Measurements from ENCODE around the gene AFAP1.
A peak's percentile ranks its signal among the peaks of the same experiment; 100 is the strongest.

AFAP1 gene

DNA sequence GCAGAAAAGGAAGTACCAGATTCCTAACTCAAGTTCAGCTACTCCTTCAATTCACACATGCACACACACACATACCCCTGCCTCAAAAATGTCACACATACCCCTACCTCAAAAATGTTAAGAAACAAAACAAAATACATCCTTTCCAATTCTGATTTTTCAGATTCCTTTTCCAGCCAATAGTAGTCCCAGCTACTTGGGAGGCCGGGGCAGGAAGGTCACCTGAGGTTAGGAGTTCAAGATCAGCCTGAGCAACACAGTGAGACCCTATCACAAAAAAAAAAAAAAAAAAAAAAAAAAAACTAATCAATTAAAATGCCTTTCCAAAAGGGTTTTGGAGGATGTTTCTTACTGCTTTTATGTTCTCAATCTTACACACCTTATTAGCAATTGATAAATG lies 138.0 kb downstream of the AFAP1 start:
- no peak for DNase-seq

GRCh38 chr4:7801001-7801400 lies 138.7 kb downstream of the AFAP1 start:
- no peak for DNase-seq

DNA sequence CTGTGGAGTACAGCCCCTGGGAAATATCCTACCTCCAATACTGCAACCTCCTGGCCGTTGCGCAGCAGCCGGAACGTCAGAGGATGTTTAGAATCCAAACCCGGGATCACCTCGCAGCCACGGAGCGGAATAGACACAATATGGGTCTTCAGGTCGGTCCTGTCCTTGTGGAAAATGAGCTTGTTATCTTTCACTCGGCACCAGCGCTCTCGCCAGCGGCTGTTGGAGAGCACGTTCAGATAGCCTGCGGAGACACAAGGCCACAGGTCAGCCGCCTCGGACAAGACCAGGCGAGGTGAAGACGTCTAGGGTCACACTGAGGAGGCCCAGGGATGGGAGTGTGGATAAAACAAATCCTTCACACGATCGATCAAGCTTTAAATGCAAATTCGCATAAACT lies 139.3 kb downstream of the AFAP1 start:
- DNase-seq = no peak

DNA sequence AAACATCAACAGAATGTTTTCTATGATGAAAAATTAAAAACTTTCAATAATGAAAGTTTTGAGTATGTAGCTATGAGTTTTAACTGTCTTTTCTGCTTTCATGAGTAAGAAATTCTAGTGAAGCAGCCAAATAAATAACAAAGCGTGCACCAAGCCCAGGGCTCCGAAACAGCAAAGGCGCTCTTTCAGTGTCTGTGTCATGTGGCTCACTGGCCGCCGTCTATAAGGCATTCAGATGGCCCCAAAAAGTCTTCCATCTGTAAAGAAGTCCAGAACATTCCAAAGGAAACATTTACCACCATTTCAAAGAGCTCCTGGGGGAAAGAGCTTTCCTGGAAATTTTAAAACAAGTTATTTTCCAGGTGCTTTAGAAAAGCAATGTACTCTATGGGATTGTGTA lies 139.9 kb downstream of the AFAP1 start:
- no peak for DNase-seq

- no peak for DNase-seq
Observed at GRCh38 chr4:7799306-7799705, 140.4 kb downstream of the AFAP1 start.

GRCh38 chr4:7798178-7798995 lies 141.3 kb downstream of the AFAP1 start:
- no peak for DNase-seq

DNA sequence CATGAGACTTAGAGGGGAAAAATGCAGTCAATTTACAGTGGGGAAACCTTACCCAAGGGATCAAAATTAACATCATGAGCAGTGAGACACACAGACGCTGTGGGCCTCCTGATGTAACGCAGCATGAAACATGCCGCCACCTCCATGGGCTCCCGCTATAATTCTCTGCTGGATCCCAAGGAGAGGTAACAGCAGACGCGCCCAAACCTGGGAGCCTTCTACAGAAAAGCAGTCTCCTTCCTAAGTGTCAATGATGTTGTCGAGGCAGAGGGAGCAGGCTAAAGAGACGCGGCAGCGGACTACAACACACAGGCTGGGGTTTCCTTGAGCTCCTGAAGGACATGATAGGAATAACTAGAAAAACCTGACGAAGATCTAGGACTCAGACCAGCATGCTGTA lies 142.3 kb downstream of the AFAP1 start:
- DNase-seq = no peak

- DNase-seq = no peak
Observed at GRCh38 chr4:7795983-7796382, 143.7 kb downstream of the AFAP1 start.

DNA sequence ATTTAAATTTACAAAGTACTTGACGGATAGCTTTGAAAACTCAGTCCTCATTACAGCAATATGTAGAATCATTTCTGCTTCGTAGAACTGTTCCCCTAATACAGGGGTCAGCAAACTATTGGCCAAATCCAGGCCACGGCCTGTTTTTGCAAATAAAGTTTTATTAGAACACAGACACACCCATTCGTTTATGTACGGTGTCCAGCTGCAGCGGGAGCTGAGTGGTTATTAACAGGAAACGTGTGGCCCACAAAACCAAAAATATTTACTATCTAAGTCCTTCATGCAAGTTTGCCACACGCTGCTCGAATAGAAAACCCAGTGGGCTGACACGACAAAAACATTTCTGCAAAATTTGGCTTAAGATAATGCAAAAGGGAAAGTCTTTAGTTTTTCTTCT lies 146.5 kb downstream of the AFAP1 start:
- DNase-seq = no peak

GRCh38 chr4:7792616-7793015 lies 147.0 kb downstream of the AFAP1 start:
- no peak for DNase-seq

DNA sequence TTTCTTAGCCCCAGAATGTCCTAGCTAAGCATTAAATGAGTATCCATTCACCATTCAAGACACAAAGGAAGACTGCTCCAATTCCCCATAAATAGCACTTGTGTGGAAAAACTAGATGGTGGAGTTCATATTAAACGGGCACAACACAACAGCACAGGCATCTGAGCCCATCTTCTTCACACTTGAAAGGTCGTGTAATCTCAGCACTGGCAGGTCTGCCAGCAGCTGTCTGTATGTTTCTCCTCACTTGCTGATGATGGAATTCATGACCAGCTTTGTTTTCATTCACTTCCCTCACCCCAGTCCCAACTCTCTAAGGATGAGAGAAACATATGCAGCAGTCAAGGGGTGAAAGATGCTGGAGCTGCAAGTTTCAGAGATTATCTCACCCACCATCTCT lies 148.7 kb downstream of the AFAP1 start:
- no peak for DNase-seq

- DNase-seq = no peak
Observed at GRCh38 chr4:7790023-7790422, 149.6 kb downstream of the AFAP1 start.

DNA sequence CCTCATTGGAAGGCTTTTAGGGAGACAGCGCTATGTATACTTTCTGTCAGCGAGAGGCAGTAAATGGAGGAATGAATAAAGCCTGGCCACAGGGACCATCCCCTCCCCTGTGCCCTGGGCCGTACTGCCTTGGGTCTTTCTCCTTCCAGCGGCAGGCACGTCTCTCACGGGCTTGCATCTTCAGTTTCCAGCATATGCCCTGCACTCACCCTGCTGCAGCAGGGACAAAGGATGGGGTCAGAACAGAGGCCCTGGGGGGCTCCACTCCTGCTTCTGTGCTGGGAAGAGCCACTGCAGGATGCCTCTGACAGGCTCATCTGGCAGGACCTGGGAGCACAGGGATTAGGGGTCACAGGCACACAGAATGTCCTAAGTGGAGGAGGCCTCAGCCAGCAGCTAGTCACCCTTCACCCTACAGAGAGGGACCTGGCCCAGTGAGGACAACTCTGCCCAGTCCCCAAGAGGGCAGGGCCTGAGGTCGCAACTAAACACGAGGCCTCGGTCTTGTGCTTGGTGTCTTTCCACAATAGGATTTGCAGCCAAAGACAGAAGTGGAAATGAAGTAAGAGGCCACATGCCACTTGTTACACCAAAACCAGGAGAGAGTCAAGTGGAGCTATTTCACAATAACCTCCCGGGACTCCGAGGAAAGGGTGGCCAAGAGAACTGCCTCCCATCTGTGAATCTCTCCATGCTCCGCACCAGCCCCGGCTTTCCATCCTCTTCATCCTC lies 150.8 kb downstream of the AFAP1 start:
- no peak for DNase-seq

DNA sequence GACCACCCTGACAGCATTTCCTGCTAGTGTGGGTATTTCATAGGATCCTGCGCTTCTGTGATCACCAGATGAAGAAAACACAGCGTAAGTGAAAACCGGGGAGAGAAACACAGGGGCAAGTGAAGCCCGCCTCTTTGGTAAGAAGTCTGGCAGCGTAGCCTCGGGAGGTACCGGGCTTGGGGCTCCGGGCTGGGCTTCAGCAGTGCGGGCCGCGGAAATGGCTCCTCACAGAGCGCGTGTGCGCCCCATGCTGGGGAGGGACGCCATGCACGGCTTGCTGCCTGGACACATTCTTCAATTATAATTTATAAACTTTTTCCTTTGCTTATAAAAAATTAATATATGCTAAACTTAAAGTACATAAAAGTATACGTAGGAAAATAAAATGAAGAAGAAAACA lies 151.5 kb downstream of the AFAP1 start:
- DNase-seq = peak; percentile 36

DNA sequence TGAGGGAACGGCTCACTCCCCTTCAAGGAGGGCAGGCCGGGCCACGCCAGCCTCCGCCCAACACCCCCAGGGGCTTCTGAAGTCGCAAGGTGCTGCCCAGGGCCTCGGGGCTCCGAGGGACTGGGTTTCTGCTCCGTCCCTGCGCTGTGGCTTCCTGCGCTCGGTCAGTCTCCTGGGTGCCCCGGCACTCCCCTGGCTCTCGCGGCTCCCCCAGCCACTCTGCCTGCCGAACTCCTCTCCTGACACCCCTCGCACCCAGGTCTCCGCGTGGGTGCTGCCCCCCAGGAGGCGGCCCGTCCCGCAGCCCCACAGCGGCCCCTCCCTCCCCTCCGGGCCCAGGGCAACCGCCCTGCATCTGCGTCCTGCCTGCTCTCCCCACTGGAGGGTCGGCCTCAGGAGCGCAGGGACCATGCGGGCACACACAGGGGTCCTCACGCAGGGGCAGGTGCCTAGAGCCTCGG lies 151.9 kb downstream of the AFAP1 start:
- peak; percentile 18 for DNase-seq

- DNase-seq = no peak
Observed at GRCh38 chr4:7787067-7787466, 152.6 kb downstream of the AFAP1 start.

- DNase-seq = no peak
Observed at GRCh38 chr4:7786517-7786916, 153.1 kb downstream of the AFAP1 start.

DNA sequence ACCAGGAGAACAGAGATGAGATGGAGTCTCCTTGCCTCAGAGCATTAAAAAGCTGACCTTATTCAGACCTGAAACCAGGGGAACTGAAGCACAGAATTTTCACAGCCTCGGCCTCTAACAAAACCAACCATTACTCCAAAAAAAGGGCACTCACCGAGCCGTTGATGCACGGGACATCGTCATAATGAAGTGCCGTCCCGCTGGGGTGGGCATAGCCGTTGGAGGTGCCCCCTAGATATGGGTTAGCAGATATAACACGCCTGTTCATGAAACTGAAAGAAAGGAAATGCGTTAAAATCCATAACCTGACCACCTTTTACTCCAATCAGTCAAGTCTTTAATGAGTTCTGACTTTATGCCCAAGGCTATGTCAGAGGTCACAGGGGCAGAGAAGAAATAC lies 153.6 kb downstream of the AFAP1 start:
- DNase-seq = peak; percentile 11

GRCh38 chr4:7785017-7785416 lies 154.6 kb downstream of the AFAP1 start:
- DNase-seq = no peak

- no peak for DNase-seq
Observed at GRCh38 chr4:7784131-7784870, 155.4 kb downstream of the AFAP1 start.

DNA sequence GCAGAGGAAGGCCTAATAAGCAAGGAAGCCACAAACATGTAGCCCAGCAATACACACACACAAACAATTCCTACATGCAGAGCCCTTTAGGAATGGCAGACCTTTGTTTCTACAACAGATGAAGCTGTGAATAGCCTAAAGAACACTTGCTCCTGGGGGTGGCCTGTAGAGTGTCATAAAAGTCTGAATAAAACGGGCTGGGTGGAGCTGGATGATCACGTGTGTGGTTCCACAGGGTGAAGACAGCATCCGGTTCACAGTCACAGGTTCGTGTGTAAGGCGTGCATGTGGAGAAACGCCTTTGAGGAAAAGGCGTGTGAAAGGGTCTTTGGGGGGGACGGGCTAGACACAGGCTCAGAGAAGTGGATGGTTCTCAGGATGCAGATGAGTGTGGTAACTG lies 156.1 kb downstream of the AFAP1 start:
- no peak for DNase-seq

GRCh38 chr4:7782783-7783182 lies 156.9 kb downstream of the AFAP1 start:
- no peak for DNase-seq

- no peak for DNase-seq
Observed at GRCh38 chr4:7781993-7782392, 157.7 kb downstream of the AFAP1 start.

DNA sequence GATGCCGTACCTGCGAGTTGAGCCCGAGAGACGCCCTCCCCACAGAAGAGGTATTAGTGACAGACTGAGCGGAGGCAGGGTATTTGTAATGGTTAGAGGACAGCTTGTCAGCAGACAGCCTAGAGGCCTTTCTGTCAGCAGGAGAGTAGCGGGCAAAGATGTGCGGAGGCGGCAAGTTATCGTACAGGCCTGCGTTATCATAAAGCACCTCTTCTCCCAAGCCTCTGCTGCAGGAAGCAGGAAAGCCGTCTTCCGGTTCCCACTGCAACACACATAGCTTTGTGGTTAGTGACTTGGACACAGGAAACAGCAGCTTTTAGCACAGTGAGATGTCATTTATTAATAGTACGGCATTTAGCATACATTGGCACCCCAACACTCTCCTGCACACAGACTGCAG lies 158.3 kb downstream of the AFAP1 start:
- no peak for DNase-seq
